K562 (cell line): ENCODE results near the gene CYBRD1. TPM values are rescaled to one million over a fixed set of nuclear protein-coding genes. Genes with fewer than 3 reads are reported as not detected.

ENCODE experiments used
- ASH1L ChIP-seq: fragments of 450-650 bp; IDR thresholded peaks from 2 replicates; pipeline ENCODE4 v1.6.1; 2018; ENCODE audit warnings: borderline replicate concordance, mild to moderate bottlenecking, low read depth; ENCODE audit not compliant: partially characterized antibody
- ATF3 ChIP-seq, 2 experiments: fragments of 450-650 bp in 1 of 2; sonication (generic) in 1 of 2; formaldehyde crosslinking in 1 of 2; IDR thresholded peaks in 1 of 2; conservative IDR thresholded peaks in 1 of 2; 2 replicates each; pipeline versions ENCODE4 v1.6.1 to v1.8.1; 2016 to 2023; ENCODE audit warnings: mild to moderate bottlenecking in 2 of 2, moderate library complexity in 2 of 2, inconsistent platforms in 1 of 2, missing genetic modification reagents in 1 of 2
- GABPA ChIP-seq: fragments of 200-800 bp; sonication (Bioruptor generic); conservative IDR thresholded peaks from 2 replicates; pipeline ENCODE4 v1.6.1; 2016; ENCODE audit warnings: low read depth, missing genetic modification characterization, missing compliant biosample characterization
- ILF3 ChIP-seq: fragments of 450-650 bp; IDR thresholded peaks from 2 replicates; pipeline ENCODE4 v1.6.1; 2018; ENCODE audit warnings: antibody characterized with exemption, mild to moderate bottlenecking, moderate library complexity, borderline replicate concordance
- LCOR ChIP-seq: sonication (generic); formaldehyde crosslinking; IDR thresholded peaks from 2 replicates; pipeline ENCODE4 v1.8.0; 2022; ENCODE audit warnings: mild to moderate bottlenecking, missing genetic modification reagents
- MAX ChIP-seq: sonication (generic); formaldehyde crosslinking; IDR thresholded peaks from 2 replicates; pipeline ENCODE4 v1.9.0; 2022; ENCODE audit warnings: mild to moderate bottlenecking, missing genetic modification reagents
- MCM5 ChIP-seq: fragments of 450-650 bp; IDR thresholded peaks from 2 replicates; pipeline ENCODE4 v1.6.1; 2016; ENCODE audit warnings: low read depth
- POLR3A ChIP-seq: IDR thresholded peaks from 2 replicates; pipeline ENCODE4 v1.6.1; 2011; ENCODE audit warnings: borderline replicate concordance, mild to moderate bottlenecking, moderate library complexity; ENCODE audit not compliant: insufficient read length, insufficient read depth; ENCODE audit errors: extremely low read depth
- PRDM10 ChIP-seq: fragments of 450-650 bp; IDR thresholded peaks from 2 replicates; pipeline ENCODE4 v1.6.1; 2018; ENCODE audit not compliant: partially characterized antibody
- SIN3A ChIP-seq, 2 experiments: fragments of 150-350 bp in 1 of 2; IDR thresholded peaks; 2 replicates each; pipeline ENCODE4 v1.6.1; 2011 to 2016; ENCODE audit warnings: borderline replicate concordance in 2 of 2, low read depth in 2 of 2, low read length in 2 of 2, mild to moderate bottlenecking in 2 of 2, moderate library complexity in 2 of 2; ENCODE audit not compliant: control insufficient read depth in 1 of 2
- SMARCE1 ChIP-seq: fragments of 450-650 bp; IDR thresholded peaks from 2 replicates; pipeline ENCODE4 v1.7.1; 2016; ENCODE audit warnings: mild to moderate bottlenecking
- TAF1 ChIP-seq: IDR thresholded peaks from 2 replicates; pipeline ENCODE4 v1.6.1; 2011; ENCODE audit warnings: mild to moderate bottlenecking, low read length, moderate library complexity; ENCODE audit not compliant: insufficient read depth, control insufficient read depth, severe bottlenecking; ENCODE audit errors: extremely low read depth
- ZFP1 ChIP-seq: fragments of 450-650 bp; formaldehyde crosslinking; IDR thresholded peaks from 2 replicates; pipeline ENCODE4 v1.4.0; 2020; ENCODE audit warnings: mild to moderate bottlenecking, mixed read lengths
- ZNF12 ChIP-seq: sonication (generic); formaldehyde crosslinking; IDR thresholded peaks from 2 replicates; pipeline ENCODE4 v1.4.0; 2020; ENCODE audit warnings: mild to moderate bottlenecking, missing genetic modification reagents
- ZNF282 ChIP-seq: sonication (generic); formaldehyde crosslinking; IDR thresholded peaks from 2 replicates; pipeline ENCODE4 v1.8.1; 2023; ENCODE audit warnings: missing genetic modification reagents
- ZNF583 ChIP-seq: fragments of 250-450 bp; sonication (Bioruptor Pico); IDR thresholded peaks from 2 replicates; pipeline ENCODE4 v1.4.0; 2020
- ZNF592 ChIP-seq: fragments of 450-650 bp; IDR thresholded peaks from 2 replicates; pipeline ENCODE4 v1.6.1; 2017; ENCODE audit warnings: antibody characterized with exemption, mild to moderate bottlenecking
- polyA plus RNA-seq, 8 experiments: library from polyadenylated mRNA; depleted of rRNA in 4 of 8; stranded (reverse) in 5 of 8; unstranded in 3 of 8; fragments of >200 nt; fragmentation: Nextera tagmentation in 2 of 8; fragmentation: Illumina TruSeq in 1 of 8; extraction: Ambion mirVana in 2 of 8; extraction: Trizol in 1 of 8; gene quantifications; 2 replicates each; pipeline versions ENCODE4 v1.2.1 to v1.2.3, GENCODE V29; 2011 to 2014; ENCODE audit warnings: inconsistent platforms in 1 of 8, missing spikeins in 1 of 8
- total RNA-seq, 7 experiments: library from RNA; depleted of rRNA in 6 of 7; stranded (reverse); fragments of >200 nt in 6 of 7; fragmentation: Illumina TruSeq in 2 of 7; extraction: Trizol in 2 of 7; gene quantifications; 2 replicates each; pipeline versions ENCODE4 v1.2.1 to v1.2.3, GENCODE V29; 2011 to 2021; ENCODE audit warnings: low replicate concordance in 1 of 7

Gene CYBRD1
- total and polyA plus RNA-seq, 9 of the 15 experiments (the other 6 are each of a cell fraction or from before 2014, with no cell fraction given), result 9.6 to 22.4 (median 15.6) TPM

GRCh38 chr2:171515672-171516298 lies 6.5 kb upstream of the CYBRD1 start (continued):
- TF ChIP-seq MAX (CRISPR knock-in tag), result peak; percentile 52; the same call in 1 of the 2 replicates
- peak; percentile 40; the same call in 1 of the 2 replicates for TF ChIP-seq SMARCE1
- no peak for TF ChIP-seq ZNF12 (CRISPR knock-in tag)
- peak; percentile 9; the same call in 1 of the 2 replicates for TF ChIP-seq ZNF583 (CRISPR knock-in tag)
- TF ChIP-seq ATF3 (IDR thresholded peaks at IDR 0.05), result peak; percentile 74
- TF ChIP-seq ATF3 (CRISPR knock-in tag; conservative IDR thresholded peaks at IDR 0.05), result no peak
- TF ChIP-seq GABPA (tag), result no peak
- no peak for TF ChIP-seq ZNF282 (CRISPR knock-in tag)
- TF ChIP-seq PRDM10, result peak; percentile 89
- no peak for TF ChIP-seq MCM5
- no peak for TF ChIP-seq ASH1L
- 0 out of 2 replicates have a peak, but pooled peaks have one; percentile 34 for TF ChIP-seq ZNF592
- TF ChIP-seq ZFP1 (CRISPR knock-in tag), result no peak
- no peak for TF ChIP-seq ILF3
- no peak for TF ChIP-seq POLR3A
- no peak for TF ChIP-seq TAF1
- TF ChIP-seq LCOR (CRISPR knock-in tag), result no peak
- TF ChIP-seq SIN3A (IDR thresholded peaks at IDR 0.05; ENCODE audit: borderline replicate concordance in 2 of 2, control insufficient read depth in 1 of 2, low read depth in 2 of 2, low read length in 2 of 2), result no peak
